ENCODE data around the gene IP6K3. TPM values are rescaled to one million over a fixed set of nuclear protein-coding genes. Genes with fewer than 3 reads are reported as not detected.

IP6K3 gene
- total RNA-seq, 1 experiment from 2014 or later: not detected

DNA sequence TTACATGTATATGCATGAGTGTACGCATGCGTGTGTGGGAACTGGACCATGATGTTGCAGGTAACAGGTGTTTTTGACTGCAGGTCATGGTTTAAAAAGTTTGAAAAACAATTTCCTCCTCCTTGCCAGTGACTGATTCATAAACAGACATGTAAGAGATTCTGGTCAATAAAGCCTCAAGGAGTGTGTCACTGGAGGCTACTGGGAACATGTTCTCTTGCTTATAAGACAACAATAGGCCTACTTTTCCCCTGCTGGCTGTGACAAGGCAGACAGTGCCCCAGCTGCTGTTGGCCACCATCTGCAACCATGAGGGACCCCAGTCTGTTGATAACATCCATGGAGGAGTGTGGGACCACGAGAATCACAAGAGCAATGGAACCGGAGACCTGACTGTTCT lies 29.5 kb upstream of the IP6K3 start:
- H3K9me3 ChIP-seq (ENCODE audit: low read length): no peaks in the 10 kb centered on the region
- H3K27me3 ChIP-seq (ENCODE audit: low read length): no peaks in the 10 kb centered on the region

DNA sequence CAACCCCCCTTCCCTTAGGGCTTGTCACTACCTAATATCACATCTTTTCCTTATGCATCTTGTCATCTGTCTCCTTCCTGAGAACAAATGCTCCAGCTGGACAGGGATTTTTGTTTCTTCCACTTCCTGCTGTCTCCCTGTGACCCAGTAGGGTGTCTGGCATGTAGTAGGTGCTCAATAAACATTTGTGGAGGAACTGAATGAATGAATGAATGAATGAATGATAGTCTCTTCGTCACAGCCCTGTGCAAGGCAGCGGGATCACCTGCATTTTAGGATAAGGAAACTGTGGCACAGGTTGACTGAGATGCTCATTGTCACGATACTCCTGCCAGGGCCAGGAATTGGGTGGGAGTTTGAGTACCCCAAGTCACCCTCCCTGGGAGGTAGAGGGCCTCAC lies 28.1 kb upstream of the IP6K3 start:
- peaks cover 28% of the 10 kb centered on the region; the same call in 1 of the 2 replicates for H4K20me1 ChIP-seq (ENCODE audit: insufficient read depth, low read depth, low read length)
- no peak overlapping the region for H3K4me2 ChIP-seq (ENCODE audit: low read depth, low read length, poor library complexity, severe bottlenecking)
- no peak overlapping the region for H3K27ac ChIP-seq (ENCODE audit: low read length)
- H3K9ac ChIP-seq (ENCODE audit: low read length): no peak overlapping the region
- H3K9me3 ChIP-seq (ENCODE audit: low read length): no peaks in the 10 kb centered on the region
- H3K9me2 ChIP-seq (replicated peaks; ENCODE audit: insufficient read depth, low read length): no peaks in the 10 kb centered on the region
- H3K4me3 ChIP-seq (ENCODE audit: low read length): no peak overlapping the region
- H2AFZ ChIP-seq (ENCODE audit: low read length): no peak overlapping the region
- no peak for DNase-seq
- no peaks in the 10 kb centered on the region for H3K27me3 ChIP-seq (ENCODE audit: low read length)
- no peaks in the 10 kb centered on the region for H3K4me1 ChIP-seq (ENCODE audit: low read length)
- H3K36me3 ChIP-seq (ENCODE audit: insufficient read depth, low read length): peaks cover 25% of the 10 kb centered on the region
- H3K79me2 ChIP-seq (ENCODE audit: low read length): no peaks in the 10 kb centered on the region

More for the DNA sequence above, 29.5 kb upstream of the IP6K3 start:
- DNase-seq: no peak
- H3K36me3 ChIP-seq (ENCODE audit: insufficient read depth, low read length): peaks cover 33% of the 10 kb centered on the region
- H3K27ac ChIP-seq (ENCODE audit: low read length): no peak overlapping the region
- no peaks in the 10 kb centered on the region for H3K4me1 ChIP-seq (ENCODE audit: low read length)
- no peak overlapping the region for H2AFZ ChIP-seq (ENCODE audit: low read length)
- H4K20me1 ChIP-seq (ENCODE audit: insufficient read depth, low read depth, low read length): peaks cover 23% of the 10 kb centered on the region; the same call in 1 of the 2 replicates
- no peaks in the 10 kb centered on the region for H3K79me2 ChIP-seq (ENCODE audit: low read length)
- no peak overlapping the region for H3K4me3 ChIP-seq (ENCODE audit: low read length)
- no peak overlapping the region for H3K4me2 ChIP-seq (ENCODE audit: low read depth, low read length, poor library complexity, severe bottlenecking)
- H3K9ac ChIP-seq (ENCODE audit: low read length): no peak overlapping the region
- H3K9me2 ChIP-seq (replicated peaks; ENCODE audit: insufficient read depth, low read length): no peaks in the 10 kb centered on the region

DNA sequence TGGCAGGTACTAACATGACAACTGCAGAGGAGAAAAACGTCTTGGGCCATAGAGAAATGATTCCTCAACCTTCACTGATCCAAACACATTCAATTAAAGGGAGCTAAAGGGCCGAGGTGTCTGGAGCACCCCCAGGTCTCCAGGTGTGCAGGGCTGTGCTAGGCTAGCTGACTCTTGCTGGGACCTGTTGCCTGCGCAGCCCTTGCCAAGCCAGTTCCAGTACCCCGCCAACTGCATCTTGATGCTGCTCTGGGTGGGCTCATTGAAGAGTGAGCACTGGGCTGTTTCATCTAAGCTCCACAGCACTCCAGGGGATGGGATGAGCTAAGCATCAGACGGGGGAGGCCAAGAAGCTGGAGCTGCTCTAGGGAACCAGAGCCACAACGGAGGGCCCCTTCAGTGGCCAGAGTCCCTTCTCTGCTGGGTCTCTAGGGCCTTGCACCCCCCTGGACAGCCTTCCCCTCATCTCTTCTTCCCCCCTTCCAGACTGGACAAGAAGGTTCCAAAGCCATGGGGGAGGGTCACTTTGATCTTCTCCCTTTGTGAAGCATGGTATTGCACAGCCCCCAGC lies 26.3 kb upstream of the IP6K3 start:
- no peaks in the 10 kb centered on the region for H3K27me3 ChIP-seq (ENCODE audit: low read length)
- H3K9ac ChIP-seq (ENCODE audit: low read length): no peak overlapping the region
- no peaks in the 10 kb centered on the region for H3K4me1 ChIP-seq (ENCODE audit: low read length)
- H2AFZ ChIP-seq (ENCODE audit: low read length): no peak overlapping the region
- DNase-seq: no peak
- H3K9me2 ChIP-seq (replicated peaks; ENCODE audit: insufficient read depth, low read length): no peaks in the 10 kb centered on the region
- H3K4me3 ChIP-seq (ENCODE audit: low read length): no peak overlapping the region
- H3K79me2 ChIP-seq (ENCODE audit: low read length): no peaks in the 10 kb centered on the region
- no peak overlapping the region for H3K27ac ChIP-seq (ENCODE audit: low read length)
- no peak overlapping the region for H3K4me2 ChIP-seq (ENCODE audit: low read depth, low read length, poor library complexity, severe bottlenecking)
- peaks cover 28% of the 10 kb centered on the region; the same call in 1 of the 2 replicates for H4K20me1 ChIP-seq (ENCODE audit: insufficient read depth, low read depth, low read length)
- H3K9me3 ChIP-seq (ENCODE audit: low read length): no peaks in the 10 kb centered on the region
- H3K36me3 ChIP-seq (ENCODE audit: insufficient read depth, low read length): peaks cover 14% of the 10 kb centered on the region

DNA sequence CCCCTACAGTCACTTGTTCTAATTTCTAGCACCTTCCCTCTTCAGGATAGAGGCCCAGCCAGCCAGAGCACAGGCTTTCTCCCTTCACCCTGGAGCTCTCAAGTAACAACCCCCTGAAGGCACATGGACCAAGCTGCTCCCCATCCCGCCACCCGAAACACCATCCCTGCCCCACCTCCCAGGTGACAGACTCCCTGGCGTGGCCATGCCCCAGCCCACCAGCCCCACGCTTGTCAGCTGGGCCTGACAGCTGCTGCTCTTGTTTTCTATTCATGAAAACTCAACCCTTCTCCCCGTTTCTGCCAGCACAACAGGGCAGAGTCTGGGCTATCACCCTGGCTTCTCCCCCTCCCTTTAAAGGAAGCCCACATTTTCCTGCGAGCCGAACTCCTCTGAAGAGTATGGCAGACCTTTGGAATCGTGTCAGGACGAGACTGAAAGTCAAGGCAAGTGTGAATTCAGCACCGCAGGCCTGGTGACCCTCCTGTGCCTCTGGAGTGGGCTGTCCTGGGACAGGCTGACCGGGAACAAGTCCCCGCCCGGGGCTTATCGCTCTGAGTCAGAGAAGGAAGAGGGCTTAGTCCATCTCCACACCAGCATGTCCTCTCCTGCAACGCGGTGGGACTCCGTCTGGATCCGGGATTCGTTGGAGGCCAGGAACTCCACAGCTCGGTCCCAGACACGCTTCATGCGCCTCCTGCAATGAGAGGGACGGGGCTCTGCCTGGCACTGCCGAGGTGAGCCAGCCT lies 25.6 kb upstream of the IP6K3 start:
- Histone ChIP-seq H3K27me3 (ENCODE audit: low read length) (no peaks in the 10 kb centered on the region), H3K27ac (ENCODE audit: low read length) (no peak overlapping the region), H3K4me3 (ENCODE audit: low read length) (no peak overlapping the region), H3K9me3 (ENCODE audit: low read length) (no peaks in the 10 kb centered on the region), H2AFZ (ENCODE audit: low read length) (no peak overlapping the region), H3K9me2 (replicated peaks; ENCODE audit: insufficient read depth, low read length) (no peaks in the 10 kb centered on the region), H3K36me3 (ENCODE audit: insufficient read depth, low read length) (peaks cover 13% of the 10 kb centered on the region), H3K4me1 (ENCODE audit: low read length) (no peaks in the 10 kb centered on the region), H3K9ac (ENCODE audit: low read length) (no peak overlapping the region), H3K79me2 (ENCODE audit: low read length) (no peaks in the 10 kb centered on the region), H4K20me1 (ENCODE audit: insufficient read depth, low read depth, low read length) (peaks cover 28% of the 10 kb centered on the region; the same call in 1 of the 2 replicates), H3K4me2 (ENCODE audit: low read depth, low read length, poor library complexity, severe bottlenecking) (no peak overlapping the region)
- no peak for DNase-seq

DNA sequence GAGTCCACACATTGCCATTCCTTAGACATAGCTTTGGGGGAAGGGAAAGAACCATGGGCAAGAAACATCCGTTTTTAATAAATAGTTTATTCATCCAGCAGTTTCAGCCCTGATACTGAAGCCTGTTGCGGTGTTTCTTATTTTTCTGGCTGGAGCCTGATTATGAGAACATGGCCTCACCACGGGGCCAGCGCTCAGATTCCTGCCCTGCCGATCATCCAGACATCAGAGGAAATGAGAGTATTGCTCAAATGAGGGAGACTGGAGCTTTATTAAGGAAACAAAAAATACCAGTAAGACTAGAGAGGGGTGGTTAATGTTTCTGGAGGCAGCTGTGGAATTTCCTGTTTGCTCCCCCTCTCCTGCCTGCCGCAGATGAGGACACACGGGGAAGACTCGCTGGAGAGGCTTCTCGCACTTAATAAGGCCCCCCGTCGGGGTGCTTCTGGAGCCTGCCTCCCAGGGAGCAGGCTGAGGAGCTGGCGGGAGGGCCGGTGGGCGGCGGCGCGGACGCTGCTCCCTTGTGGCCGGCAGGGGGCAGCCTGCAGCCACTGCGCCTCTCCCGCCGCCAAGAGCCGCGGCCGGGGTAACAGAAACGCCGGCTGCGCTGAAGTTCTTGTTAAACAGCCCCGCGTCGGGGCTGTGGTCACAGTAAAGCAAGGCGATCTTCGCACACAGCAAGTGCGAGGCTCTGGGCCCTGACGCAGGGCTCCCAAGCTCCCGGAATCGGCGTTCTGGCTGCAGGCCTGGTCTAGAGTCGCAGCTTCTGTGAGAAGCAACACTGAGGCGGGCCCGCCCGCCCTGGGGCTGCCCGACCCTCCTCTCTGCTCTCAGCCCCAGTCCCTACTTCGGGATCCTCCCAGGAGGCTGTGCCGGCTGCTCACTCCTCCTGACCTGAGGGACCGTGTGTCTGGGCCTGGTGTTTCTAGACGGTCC lies 24.7 kb upstream of the IP6K3 start:
- Histone ChIP-seq H3K9ac (ENCODE audit: low read length) (no peak overlapping the region), H3K4me2 (ENCODE audit: low read depth, low read length, poor library complexity, severe bottlenecking) (no peak overlapping the region)

DNA sequence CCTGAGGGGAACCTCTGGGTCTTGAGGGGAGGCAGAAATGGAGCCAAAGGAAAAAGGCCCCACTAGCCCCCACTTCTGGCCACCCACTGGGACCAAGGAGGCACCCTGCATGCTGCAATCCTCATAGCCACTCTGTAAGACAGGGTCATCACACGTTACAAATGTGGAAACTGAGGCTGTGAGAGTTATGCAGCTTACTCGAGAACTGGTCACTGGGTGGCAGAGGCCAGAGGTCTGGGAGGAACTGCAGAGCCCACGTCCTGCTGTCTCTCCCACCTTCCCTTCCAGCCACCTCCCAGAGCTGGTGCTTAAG lies 24.1 kb upstream of the IP6K3 start:
- H4K20me1 ChIP-seq (ENCODE audit: insufficient read depth, low read depth, low read length): peaks cover 28% of the 10 kb centered on the region; the same call in 1 of the 2 replicates
- no peak for DNase-seq
- peaks cover 6% of the 10 kb centered on the region; the same call in 1 of the 2 replicates for H3K36me3 ChIP-seq (ENCODE audit: insufficient read depth, low read length)
- H3K27ac ChIP-seq (ENCODE audit: low read length): no peak overlapping the region
- no peaks in the 10 kb centered on the region for H3K27me3 ChIP-seq (ENCODE audit: low read length)
- no peaks in the 10 kb centered on the region for H3K79me2 ChIP-seq (ENCODE audit: low read length)
- no peak overlapping the region for H3K4me2 ChIP-seq (ENCODE audit: low read depth, low read length, poor library complexity, severe bottlenecking)
- H3K9me3 ChIP-seq (ENCODE audit: low read length): no peaks in the 10 kb centered on the region
- H3K9ac ChIP-seq (ENCODE audit: low read length): no peak overlapping the region
- no peaks in the 10 kb centered on the region for H3K4me1 ChIP-seq (ENCODE audit: low read length)
- no peaks in the 10 kb centered on the region for H3K9me2 ChIP-seq (replicated peaks; ENCODE audit: insufficient read depth, low read length)
- no peak overlapping the region for H3K4me3 ChIP-seq (ENCODE audit: low read length)
- no peak overlapping the region for H2AFZ ChIP-seq (ENCODE audit: low read length)

More for the DNA sequence above, 24.7 kb upstream of the IP6K3 start:
- H4K20me1 ChIP-seq (ENCODE audit: insufficient read depth, low read depth, low read length): peaks cover 28% of the 10 kb centered on the region; the same call in 1 of the 2 replicates
- no peaks in the 10 kb centered on the region for H3K9me3 ChIP-seq (ENCODE audit: low read length)
- no peaks in the 10 kb centered on the region for H3K9me2 ChIP-seq (replicated peaks; ENCODE audit: insufficient read depth, low read length)
- no peaks in the 10 kb centered on the region for H3K27me3 ChIP-seq (ENCODE audit: low read length)
- H3K4me1 ChIP-seq (ENCODE audit: low read length): no peaks in the 10 kb centered on the region
- no peaks in the 10 kb centered on the region for H3K79me2 ChIP-seq (ENCODE audit: low read length)
- H3K36me3 ChIP-seq (ENCODE audit: insufficient read depth, low read length): peaks cover 12% of the 10 kb centered on the region
- H3K4me3 ChIP-seq (ENCODE audit: low read length): no peak overlapping the region
- DNase-seq: peak; percentile 86
- no peak overlapping the region for H3K27ac ChIP-seq (ENCODE audit: low read length)
- no peak overlapping the region for H2AFZ ChIP-seq (ENCODE audit: low read length)

DNA sequence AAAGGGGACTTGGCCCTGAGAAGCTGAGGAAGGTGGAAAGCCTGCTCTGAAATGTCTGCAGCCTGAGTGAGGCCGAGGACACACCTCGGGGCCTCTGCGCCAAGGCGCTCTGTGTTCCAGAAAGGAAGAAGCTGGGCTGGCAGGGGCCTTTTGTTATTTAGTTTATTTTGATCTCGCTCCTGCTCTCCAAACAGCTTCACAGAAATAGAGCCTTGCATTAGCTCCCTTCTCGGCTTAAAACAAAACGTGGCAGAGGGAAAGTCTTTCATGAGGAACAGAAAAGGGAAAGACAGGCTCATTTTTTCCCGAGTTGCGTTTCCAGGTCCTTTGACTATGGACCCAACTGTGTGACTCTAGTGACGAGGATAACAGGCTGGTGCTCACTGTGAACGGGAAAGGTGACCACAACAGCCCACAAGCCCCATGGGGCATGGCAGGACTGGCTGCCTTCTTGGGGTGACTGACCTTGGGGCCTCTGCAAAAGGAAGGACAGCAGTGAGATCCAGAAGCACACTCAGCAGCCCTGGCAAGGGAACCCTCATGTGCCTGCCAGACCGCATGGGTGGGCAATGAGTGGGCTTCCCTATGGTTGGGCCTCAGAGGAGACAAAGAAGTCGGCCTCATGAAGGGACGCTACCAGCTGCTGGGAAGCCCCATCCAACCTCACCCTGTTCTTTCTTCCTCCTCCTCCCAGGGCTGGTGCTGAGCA lies 23.6 kb upstream of the IP6K3 start:
- Histone ChIP-seq H3K9me3 (ENCODE audit: low read length) (no peaks in the 10 kb centered on the region), H3K4me2 (ENCODE audit: low read depth, low read length, poor library complexity, severe bottlenecking) (no peak overlapping the region), H3K4me3 (ENCODE audit: low read length) (no peak overlapping the region), H3K27me3 (ENCODE audit: low read length) (no peaks in the 10 kb centered on the region), H3K9me2 (replicated peaks; ENCODE audit: insufficient read depth, low read length) (no peaks in the 10 kb centered on the region), H3K27ac (ENCODE audit: low read length) (no peak overlapping the region), H3K9ac (ENCODE audit: low read length) (no peak overlapping the region), H2AFZ (ENCODE audit: low read length) (no peak overlapping the region), H3K79me2 (ENCODE audit: low read length) (no peaks in the 10 kb centered on the region), H4K20me1 (ENCODE audit: insufficient read depth, low read depth, low read length) (peaks cover 28% of the 10 kb centered on the region; the same call in 1 of the 2 replicates), H3K4me1 (ENCODE audit: low read length) (no peaks in the 10 kb centered on the region), H3K36me3 (ENCODE audit: insufficient read depth, low read length) (0 out of 2 replicates have a peak, but pooled peaks cover 5% of the 10 kb centered on the region)
- DNase-seq: no peak
